ENCODE measurements around the gene NCAM1. TPM values are rescaled to one million over a fixed set of nuclear protein-coding genes. Genes with fewer than 3 reads are reported as not detected.

Gene NCAM1
- total and polyA plus RNA-seq, 7 donors: 0.46 to 124 (median 64.2) TPM

- Histone ChIP-seq H3K4me3 (no peak overlapping the region), H3K9me3 (no peaks in the 10 kb centered on the region), H3K27me3 (no peaks in the 10 kb centered on the region), H3K27ac (no peak overlapping the region), H3K36me3 (peaks cover 0 to 6% (median under 1%) of the 10 kb centered on the region in 4 donors), H3K4me1 (peaks cover 0 to 13% (median 5%) of the 10 kb centered on the region in 4 donors)
- no peak for TF ChIP-seq EP300 (IDR thresholded peaks at IDR 0.05)
- no peak for TF ChIP-seq POLR2A (IDR thresholded peaks at IDR 0.05)
- no peak for TF ChIP-seq POLR2AphosphoS5 (IDR thresholded peaks at IDR 0.05)
- no peak for TF ChIP-seq CTCF (IDR thresholded peaks at IDR 0.05)
- 87 to 89% methylated on average over 1 of the region's 1 CpG for WGBS, 2 donors
- no peak for DNase-seq
- intact Hi-C loops (cut with DNase I): no loop called here
Observed at GRCh38 chr11:113202431-113202830, 241.2 kb downstream of the NCAM1 start.

GRCh38 chr11:113203141-113203753, 242.0 kb downstream of the NCAM1 start:
- Histone ChIP-seq H3K4me3 (no peak overlapping the region), H3K36me3 (peaks cover 1 to 13% (median 5%) of the 10 kb centered on the region in 4 donors), H3K27ac (no peak overlapping the region), H3K27me3 (no peaks in the 10 kb centered on the region), H3K9me3 (no peaks in the 10 kb centered on the region), H3K4me1 (peaks cover 0 to 12% (median 5%) of the 10 kb centered on the region in 4 donors)
- intact Hi-C loops (cut with DNase I): no loop called here
- DNase-seq: no peak
- 88 to 89% methylated on average over 17 of the region's 17 CpGs for whole genome bisulfite sequencing, 2 donors
- TF ChIP-seq POLR2AphosphoS5 (IDR thresholded peaks at IDR 0.05): no peak
- no peak for TF ChIP-seq EP300 (IDR thresholded peaks at IDR 0.05)
- TF ChIP-seq POLR2A (IDR thresholded peaks at IDR 0.05): no peak
- TF ChIP-seq CTCF (IDR thresholded peaks at IDR 0.05): no peak

- H3K27me3 ChIP-seq: no peaks in the 10 kb centered on the region
- H3K36me3 ChIP-seq: peaks cover 6 to 15% (median 7%) of the 10 kb centered on the region in 4 donors
- no peak for TF ChIP-seq EP300 (IDR thresholded peaks at IDR 0.05)
- intact Hi-C loops (cut with DNase I): no loop called here
- peaks cover 0 to 1% (median under 1%) of the 10 kb centered on the region in 4 donors for H3K4me1 ChIP-seq
- H3K27ac ChIP-seq: no peak overlapping the region
- WGBS, 2 donors: 87 to 91% methylated on average over 10 of the region's 10 CpGs
- no peak for DNase-seq
- H3K4me3 ChIP-seq: no peak overlapping the region
- no peaks in the 10 kb centered on the region for H3K9me3 ChIP-seq
Observed at GRCh38 chr11:113204280-113204679, 243.1 kb downstream of the NCAM1 start.

GRCh38 chr11:113213549-113213948, 252.3 kb downstream of the NCAM1 start:
- no peak for DNase-seq
- intact Hi-C loops (cut with DNase I): no loop called here
- TF ChIP-seq EP300 (IDR thresholded peaks at IDR 0.05): no peak
- no peak for TF ChIP-seq POLR2A (IDR thresholded peaks at IDR 0.05)
- no peak for TF ChIP-seq CTCF (IDR thresholded peaks at IDR 0.05)
- TF ChIP-seq POLR2AphosphoS5 (IDR thresholded peaks at IDR 0.05): no peak

GRCh38 chr11:113222241-113222640, 261.0 kb downstream of the NCAM1 start:
- Histone ChIP-seq H3K36me3 (peaks cover 0 to 12% (median 0%) of the 10 kb centered on the region in 4 donors), H3K27me3 (no peaks in the 10 kb centered on the region), H3K9me3 (no peaks in the 10 kb centered on the region), H3K4me3 (no peak overlapping the region), H3K4me1 (no peaks in the 10 kb centered on the region), H3K27ac (no peak overlapping the region)
- no peak for DNase-seq
- intact Hi-C loops (cut with DNase I): no loop called here
- TF ChIP-seq CTCF (IDR thresholded peaks at IDR 0.05) (no peak), POLR2AphosphoS5 (IDR thresholded peaks at IDR 0.05) (no peak), POLR2A (IDR thresholded peaks at IDR 0.05) (no peak), EP300 (IDR thresholded peaks at IDR 0.05) (no peak)
- 78 to 88% methylated on average over 2 of the region's 2 CpGs for WGBS, 2 donors

More at GRCh38 chr11:113213549-113213948, 252.3 kb downstream of the NCAM1 start:
- no peaks in the 10 kb centered on the region for H3K27me3 ChIP-seq
- no peaks in the 10 kb centered on the region for H3K4me1 ChIP-seq
- H3K27ac ChIP-seq: no peak overlapping the region
- peaks cover 0 to 3% (median under 1%) of the 10 kb centered on the region in 4 donors for H3K36me3 ChIP-seq
- 31 to 71% methylated on average over 2 of the region's 2 CpGs for WGBS, 2 donors
- no peaks in the 10 kb centered on the region for H3K9me3 ChIP-seq
- H3K4me3 ChIP-seq: no peak overlapping the region

Measured in sigmoid colon (tissue), 7 donors.